Bronchial epithelial cell (primary cell): ENCODE measurements around the gene RHBDL2. TPM values are rescaled to one million over a fixed set of nuclear protein-coding genes. Genes with fewer than 3 reads are reported as not detected.

Experiments used
- DNase-seq: peaks from one replicate; pipeline ENCODE4 v3.0.0-alpha.2; 2010; ENCODE audit warnings: low read depth
- FAIRE-seq: peaks from 2 replicates; lab custom pipeline; 2011; peaks lifted over from hg19 to GRCh38; lab: Jason Lieb, UNC
- H3K27me3 ChIP-seq: 2 replicates; pipeline ENCODE4 v1.5.1; 2011; ENCODE audit warnings: low read length; ENCODE audit not compliant: control insufficient read depth, insufficient read depth
- H3K36me3 ChIP-seq: 2 replicates; pipeline ENCODE4 v1.5.1; 2011; ENCODE audit warnings: low read length; ENCODE audit not compliant: control insufficient read depth, insufficient read depth
- H3K4me3 ChIP-seq: 2 replicates; pipeline ENCODE4 v1.5.1; 2011; ENCODE audit warnings: mild to moderate bottlenecking, low read depth, low read length, control low read depth
- total RNA-seq: library from RNA; depleted of rRNA; stranded (reverse); fragments of >200 nt; gene quantifications from 2 replicates; pipeline ENCODE4 v1.2.1, GENCODE V29; 2014
- TF ChIP-seq, protein P1 (sequence below): IDR thresholded peaks from 2 replicates; pipeline ENCODE4 v1.5.1; 2011; ENCODE audit warnings: mild to moderate bottlenecking, moderate library complexity, low read length, control low read depth, inconsistent platforms; ENCODE audit not compliant: insufficient read depth, severe bottlenecking

Gene RHBDL2
- total RNA-seq, 1 donor from 2014 or later = 5.0 TPM

DNA sequence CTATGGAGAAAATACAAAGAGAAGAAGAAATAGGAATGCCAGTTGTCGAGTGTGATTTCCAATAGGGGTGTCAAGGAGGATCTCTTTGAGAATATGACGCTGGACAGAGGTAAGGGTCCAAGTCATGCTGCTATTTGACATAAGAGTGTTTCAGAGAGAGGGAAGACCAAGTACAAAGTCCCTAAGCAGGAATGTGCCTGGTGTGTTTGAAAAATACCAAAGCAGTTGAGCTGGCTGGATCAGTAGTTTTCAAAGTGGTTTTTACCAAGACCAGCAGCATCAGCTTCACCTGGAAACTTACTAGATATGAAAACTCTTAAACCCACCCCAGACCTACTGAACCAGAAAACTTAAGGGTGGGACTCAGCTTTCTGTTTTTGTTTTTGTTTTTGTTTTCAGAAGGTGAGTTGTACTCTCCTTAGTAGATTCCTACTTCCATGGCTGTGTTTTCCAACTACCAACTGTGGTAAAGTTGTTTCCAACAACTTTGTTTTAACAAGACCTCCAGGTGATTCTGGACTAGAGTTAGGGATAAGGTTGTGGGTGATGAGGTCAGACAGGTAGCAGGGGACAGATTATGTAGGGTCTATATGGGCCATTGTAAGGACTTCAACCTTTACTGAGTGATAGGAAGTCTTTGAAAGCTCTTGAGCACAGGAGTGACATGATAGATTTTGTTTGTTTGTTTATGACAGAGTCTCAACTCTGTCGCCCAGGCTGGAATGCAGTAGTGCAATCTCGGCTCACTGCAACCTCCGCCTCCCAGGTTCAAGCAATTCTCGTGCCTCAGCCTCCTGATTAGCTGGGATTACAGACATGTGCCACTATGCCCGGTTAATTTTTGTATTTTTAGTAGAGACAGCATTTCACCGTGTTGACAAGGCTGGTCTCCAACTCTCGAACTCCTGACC is 53.0 kb downstream of the RHBDL2 start:
- Histone ChIP-seq H3K36me3 (peaks cover 6% of the 10 kb centered on the region), H3K27me3 (no peaks in the 10 kb centered on the region), H3K4me3 (no peak overlapping the region)
- no peak for DNase-seq
- TF ChIP-seq, protein P1, sequence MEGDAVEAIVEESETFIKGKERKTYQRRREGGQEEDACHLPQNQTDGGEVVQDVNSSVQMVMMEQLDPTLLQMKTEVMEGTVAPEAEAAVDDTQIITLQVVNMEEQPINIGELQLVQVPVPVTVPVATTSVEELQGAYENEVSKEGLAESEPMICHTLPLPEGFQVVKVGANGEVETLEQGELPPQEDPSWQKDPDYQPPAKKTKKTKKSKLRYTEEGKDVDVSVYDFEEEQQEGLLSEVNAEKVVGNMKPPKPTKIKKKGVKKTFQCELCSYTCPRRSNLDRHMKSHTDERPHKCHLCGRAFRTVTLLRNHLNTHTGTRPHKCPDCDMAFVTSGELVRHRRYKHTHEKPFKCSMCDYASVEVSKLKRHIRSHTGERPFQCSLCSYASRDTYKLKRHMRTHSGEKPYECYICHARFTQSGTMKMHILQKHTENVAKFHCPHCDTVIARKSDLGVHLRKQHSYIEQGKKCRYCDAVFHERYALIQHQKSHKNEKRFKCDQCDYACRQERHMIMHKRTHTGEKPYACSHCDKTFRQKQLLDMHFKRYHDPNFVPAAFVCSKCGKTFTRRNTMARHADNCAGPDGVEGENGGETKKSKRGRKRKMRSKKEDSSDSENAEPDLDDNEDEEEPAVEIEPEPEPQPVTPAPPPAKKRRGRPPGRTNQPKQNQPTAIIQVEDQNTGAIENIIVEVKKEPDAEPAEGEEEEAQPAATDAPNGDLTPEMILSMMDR = no peak
- FAIRE-seq = no peak

GRCh38 chr1:38885092-38885491 is 56.5 kb downstream of the RHBDL2 start:
- H3K4me3 ChIP-seq = no peak overlapping the region

DNA sequence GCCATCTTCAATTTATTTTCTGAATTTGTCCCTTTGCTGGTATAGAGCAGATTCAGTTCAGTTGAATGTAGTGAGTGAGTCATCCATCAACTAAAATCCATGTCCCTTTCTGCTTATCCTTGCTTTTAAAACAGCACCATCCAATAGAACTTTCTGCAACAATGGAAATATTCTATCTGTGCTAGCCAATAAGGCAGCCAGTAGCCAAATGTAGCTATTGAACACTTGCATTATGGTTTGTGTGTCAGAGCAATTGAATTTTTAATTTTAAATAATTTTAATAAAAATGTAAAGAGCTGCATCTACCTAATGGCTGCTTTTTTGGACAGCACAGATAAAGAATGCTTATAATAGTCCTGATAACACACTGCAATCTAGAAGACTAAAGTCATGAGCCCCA is 60.1 kb downstream of the RHBDL2 start, which contains the start of gene GJA9:
TSS of gene GJA9 (minus strand) at position 101 of the 400 bp plus-strand sequence. CDS start 5,489 bp downstream, outside the sequence.
- Histone ChIP-seq H3K4me3 (no peak within 1 kb of the TSS), H3K36me3 (no peaks in the 10 kb centered on the region), H3K27me3 (no peaks in the 10 kb centered on the region)
- DNase-seq (no peak), FAIRE-seq (no peak)
- TF ChIP-seq, protein P1 = no peak

More at GRCh38 chr1:38885092-38885491, 56.5 kb downstream of the RHBDL2 start:
- TF ChIP-seq, protein P1 = no peak
- Histone ChIP-seq H3K27me3 (no peaks in the 10 kb centered on the region), H3K36me3 (peaks cover 2% of the 10 kb centered on the region)
- no peak for FAIRE-seq
- peak; percentile 38 for DNase-seq

GRCh38 chr1:38875811-38876210 is 65.8 kb downstream of the RHBDL2 start:
- Histone ChIP-seq H3K36me3 (no peaks in the 10 kb centered on the region), H3K27me3 (no peaks in the 10 kb centered on the region), H3K4me3 (no peak overlapping the region)
- no peak for FAIRE-seq
- no peak for DNase-seq
- TF ChIP-seq, protein P1 = no peak

DNA sequence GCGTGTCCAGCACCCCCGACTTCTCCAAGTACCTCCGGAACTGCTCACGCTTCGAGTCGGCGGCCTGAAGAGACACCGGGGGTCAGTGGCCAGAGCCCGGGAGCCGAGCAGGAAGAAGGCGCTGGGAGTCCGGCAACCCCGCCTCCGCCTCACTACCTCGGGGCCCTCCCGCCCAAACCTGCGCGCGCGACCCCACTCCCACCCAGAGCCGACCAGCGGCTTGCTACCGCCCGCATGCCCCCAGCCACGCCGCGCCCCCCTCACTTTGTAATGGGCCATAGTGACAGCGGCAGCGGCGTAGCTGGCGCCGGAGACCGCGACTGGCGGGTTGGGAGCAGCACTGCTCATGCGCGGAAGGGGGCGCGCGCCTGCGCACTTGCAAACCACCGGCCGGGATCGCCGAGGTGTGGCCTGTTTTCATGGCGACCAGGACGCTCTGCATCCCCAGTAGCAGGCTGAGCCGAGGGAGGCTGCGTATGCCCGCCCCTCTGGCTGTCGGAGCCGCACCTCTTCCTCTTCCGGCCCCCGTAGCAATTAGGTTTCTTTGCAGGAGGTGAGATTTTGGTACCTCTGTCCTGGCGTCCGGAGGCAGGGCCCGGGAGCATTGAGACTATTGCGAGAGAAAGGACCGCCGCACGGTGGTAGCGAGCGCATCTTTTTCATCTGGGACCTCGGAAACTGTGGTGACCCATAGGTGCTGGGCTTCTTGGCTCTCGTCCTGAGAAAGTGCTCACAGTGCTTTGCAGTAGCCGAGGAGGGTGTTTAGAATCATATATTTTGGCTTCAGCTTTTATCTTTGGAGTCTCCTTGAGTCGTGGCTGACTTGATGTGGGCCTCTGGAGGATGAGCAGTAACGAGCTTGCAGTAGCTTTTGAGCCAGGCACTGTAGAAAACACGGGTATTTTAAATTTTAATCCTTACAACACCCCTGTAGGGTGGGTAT is 68.3 kb downstream of the RHBDL2 start, which contains the start of gene MYCBP:
TSS of gene MYCBP (minus strand) at position 322 of the 943 bp plus-strand sequence. CDS start at position 279, 43 bp downstream.
- Histone ChIP-seq H3K4me3 (peak within 1 kb of the TSS; percentile 75), H3K27me3 (no peaks in the 10 kb centered on the region), H3K36me3 (no peaks in the 10 kb centered on the region)
- FAIRE-seq (no peak), DNase-seq (peak; percentile 92)
- TF ChIP-seq, protein P1 = no peak
